Activated CD4-positive, alpha-beta T cell treated with anti-CD3 and anti-CD28 coated beads, Interleukin-2, amount 50 U/mL, for 24 hours (primary cell): Measurements from ENCODE around the gene KRT16.
"Not testable (repeated sequence)": the region's sequence is repeated elsewhere in the genome, so short reads cannot be mapped to it uniquely, and the experiment has no call there.

Experiments used
- DNase-seq, 2 donors: peaks; one replicate each; pipeline ENCODE4 v3.0.0-alpha.2; 2020; ENCODE audit warnings: low read depth in 1 of 2, low spot score in 1 of 2

The KRT16 gene

DNA sequence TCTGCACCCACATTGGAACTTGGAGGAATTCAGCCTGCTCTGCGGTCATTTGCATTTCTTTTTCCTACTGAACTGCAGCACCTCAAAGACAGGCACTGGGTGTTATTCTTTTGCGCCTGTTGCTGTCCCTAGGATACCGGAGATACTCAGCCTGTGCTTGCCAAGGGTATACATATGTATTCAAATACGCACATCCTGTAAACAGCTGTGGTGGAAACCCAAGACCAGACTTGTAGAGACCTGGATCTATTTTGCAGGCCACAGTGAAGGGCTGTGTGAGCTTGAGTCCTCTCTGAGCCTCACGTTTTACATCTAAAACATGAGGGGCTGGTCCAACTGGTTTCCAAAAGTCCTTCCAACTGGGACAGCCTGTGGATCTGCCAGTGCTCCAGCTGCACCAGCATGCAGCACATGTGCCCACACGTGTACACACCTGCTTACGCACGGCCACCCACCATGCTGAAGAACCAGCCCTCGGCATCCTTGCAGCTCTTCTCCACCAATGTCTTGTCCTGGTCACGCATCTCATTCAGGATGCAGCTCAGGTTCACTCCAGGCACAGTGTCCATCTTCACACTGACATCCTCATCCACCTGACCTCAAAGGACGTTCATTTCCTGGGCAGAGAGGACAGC, 16.2 kb upstream of the KRT16 start:
- not testable (repeated sequence) for DNase-seq

DNA sequence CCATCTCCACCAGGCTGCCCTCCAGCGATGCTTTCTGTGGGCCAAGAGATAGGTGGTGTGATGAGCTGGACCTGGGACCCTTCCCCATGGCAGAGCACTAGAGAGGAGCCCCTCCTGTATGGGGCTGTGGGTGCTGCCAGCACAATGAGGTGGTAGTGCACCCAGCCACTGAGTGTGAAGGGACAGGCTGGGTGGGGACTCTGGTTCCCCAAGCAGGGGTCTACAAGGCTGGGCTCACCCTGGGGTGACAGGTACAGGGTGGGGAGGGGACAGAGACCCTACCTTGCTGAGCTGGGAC, 15.5 kb upstream of the KRT16 start:
- not testable (repeated sequence) for DNase-seq

DNA sequence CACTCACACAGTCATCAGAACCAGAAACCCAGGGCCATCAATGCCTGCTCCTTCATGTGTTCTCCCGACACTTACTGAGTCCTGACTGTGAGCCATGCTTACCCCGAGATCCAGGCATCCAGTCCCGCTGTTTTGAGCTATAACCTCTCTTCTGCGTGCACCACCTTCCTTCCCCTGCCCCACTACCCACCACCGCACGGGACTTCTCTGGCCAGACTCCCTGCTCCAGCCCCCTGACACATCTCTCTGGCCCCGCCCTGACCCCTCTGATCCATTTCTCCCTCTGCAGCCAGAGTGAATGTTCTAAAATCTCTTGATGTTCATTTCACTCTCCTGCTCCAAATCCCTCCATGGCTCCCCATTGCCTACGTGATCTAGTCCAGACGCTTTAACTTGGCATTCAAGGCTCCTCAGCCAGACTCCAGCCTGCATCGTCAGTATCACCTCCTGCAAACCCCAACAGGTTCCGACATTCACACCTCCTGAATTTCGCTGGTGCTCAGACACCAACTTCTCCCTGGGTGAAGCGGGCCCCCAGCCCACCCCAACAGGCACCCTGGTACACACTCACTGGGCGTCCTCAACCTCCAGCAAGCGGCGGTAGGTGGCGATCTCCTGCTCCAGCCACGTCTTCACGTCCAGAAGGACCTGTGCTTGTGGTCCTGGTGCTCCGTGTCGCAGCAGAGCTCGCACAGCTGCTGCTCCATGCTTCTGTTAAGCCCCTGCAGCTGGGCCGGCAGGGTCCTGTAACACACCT, 14.9 kb upstream of the KRT16 start:
- DNase-seq, result no peak

DNA sequence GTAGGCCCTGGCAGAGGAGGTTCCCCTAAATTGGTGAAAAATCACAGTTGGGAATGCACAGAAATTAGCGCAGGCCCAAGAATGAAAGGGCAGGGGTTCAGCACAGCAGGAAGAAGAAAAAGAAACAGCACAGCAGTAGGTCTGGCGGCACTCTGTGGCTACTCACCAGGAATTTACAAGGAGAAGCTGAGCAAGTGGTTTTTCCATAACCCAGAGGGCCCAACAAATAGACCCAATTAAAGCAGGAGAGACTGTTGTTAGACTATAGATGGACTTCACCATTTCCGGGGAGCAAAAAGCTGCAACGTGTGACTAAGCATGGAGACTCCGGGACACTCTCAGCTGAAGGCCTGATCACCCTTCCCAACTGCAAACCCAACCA, 14.3 kb upstream of the KRT16 start:
- DNase-seq, result not testable (repeated sequence)

DNA sequence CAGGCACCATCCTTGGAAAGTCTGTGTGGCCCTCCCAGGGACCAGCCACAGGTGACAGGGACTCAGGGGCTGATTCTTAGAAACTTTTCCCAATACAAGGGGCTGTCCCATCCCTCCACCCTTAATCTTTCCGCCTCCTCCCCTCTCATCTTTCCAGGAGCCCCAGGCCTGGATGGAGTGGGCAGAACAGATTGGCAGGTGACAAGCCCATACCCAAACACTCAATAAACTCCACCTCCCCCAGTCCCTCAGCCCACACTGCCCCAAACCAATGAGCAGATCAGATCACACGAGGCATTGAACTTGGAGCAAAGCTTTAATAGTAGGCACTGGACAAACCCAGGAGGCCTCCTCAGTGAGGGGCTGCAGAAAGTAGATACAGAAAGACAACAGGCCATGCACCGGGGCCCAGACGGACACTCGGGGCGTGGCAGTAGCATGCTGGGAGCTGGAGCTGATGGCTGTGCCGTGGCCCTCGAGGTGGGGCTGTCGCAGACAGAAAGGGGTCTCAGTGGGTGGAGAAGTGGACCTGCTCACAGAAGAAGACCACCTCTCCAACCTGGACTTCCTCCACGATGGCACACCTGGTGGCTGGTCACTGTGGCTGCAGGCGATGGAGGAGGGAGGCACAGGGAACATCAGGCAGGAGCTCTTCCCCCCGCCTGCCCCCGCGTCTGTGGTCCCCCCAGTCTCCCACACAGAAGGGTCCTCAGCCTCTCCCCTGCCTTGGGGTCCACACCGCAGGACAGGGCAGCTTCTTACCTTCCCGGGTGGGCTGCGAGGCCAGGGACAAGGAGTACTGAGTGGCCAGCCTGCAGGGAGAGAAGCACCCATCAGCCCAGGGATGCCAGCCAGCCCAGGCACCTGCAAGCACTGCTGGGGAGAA, 13.7 kb upstream of the KRT16 start:
- DNase-seq, result not testable (repeated sequence)

DNA sequence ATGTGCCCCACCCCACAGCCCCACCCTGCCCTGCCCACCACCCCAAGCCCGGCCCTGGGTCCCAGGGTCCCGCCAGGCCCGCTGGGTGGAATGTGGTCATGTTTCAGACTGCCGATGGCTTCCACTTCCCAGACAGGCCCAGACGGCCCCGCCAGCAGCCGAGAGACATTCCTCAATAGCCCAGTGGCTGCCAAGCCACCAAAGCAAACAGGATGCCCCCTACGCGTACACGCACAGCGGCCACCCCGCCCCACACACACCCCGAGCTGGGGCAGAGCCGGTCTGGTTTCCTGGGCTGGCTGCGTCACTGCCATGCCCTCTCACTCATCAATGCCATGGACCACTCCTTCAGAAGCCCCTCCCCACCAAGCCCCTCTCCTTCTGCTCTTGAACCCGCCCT, 13.0 kb upstream of the KRT16 start:
- DNase-seq, result no peak

DNA sequence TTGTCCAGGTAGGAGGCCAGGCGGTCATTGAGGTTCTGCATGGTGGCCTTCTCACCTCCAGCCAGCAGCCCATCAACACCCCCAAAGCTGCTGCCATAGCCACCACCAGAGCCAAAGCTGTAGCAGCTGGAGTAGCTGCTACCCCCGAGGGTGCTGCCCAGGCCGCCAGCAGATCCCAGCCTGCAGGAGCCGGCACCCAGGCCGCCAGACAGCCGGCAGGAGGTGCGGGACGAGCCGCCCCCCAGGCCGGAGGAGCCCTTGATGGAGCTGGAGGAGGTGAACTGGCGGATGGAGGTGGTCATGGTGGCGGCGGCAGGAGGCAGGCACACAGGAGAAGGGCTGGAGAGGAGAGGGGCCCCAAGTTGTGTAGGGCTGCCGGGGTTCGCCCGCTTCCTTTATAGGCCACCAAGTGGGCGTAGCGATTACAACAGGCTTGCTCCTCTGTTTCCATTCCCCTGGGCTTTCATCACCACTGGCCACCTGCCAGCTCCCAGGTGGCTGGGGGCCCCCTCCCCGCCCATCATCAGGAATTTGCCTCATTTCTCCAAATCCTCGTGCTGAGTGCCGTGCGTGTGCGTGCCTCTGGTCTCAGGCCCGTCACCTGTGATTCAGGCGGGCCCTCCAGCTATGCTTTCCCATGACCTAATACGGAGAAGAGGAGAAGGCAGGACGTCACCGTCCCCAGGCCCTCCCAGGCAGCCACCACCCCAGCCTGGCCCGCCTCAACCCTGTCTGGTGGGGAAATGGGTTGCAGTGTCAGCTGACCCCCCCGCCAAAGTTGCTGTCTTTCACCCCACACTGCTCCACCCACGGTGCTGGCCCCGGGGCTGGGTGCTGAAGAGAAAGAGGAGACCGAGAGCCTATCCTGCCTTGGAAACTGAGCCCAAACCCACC, 11.9 kb upstream of the KRT16 start, which contains the start of gene KRT17:
KRT17 (minus strand) TSS at position 368 of the 894 bp plus-strand sequence; CDS start at position 302, 66 bp downstream.
- no peak for DNase-seq

DNA sequence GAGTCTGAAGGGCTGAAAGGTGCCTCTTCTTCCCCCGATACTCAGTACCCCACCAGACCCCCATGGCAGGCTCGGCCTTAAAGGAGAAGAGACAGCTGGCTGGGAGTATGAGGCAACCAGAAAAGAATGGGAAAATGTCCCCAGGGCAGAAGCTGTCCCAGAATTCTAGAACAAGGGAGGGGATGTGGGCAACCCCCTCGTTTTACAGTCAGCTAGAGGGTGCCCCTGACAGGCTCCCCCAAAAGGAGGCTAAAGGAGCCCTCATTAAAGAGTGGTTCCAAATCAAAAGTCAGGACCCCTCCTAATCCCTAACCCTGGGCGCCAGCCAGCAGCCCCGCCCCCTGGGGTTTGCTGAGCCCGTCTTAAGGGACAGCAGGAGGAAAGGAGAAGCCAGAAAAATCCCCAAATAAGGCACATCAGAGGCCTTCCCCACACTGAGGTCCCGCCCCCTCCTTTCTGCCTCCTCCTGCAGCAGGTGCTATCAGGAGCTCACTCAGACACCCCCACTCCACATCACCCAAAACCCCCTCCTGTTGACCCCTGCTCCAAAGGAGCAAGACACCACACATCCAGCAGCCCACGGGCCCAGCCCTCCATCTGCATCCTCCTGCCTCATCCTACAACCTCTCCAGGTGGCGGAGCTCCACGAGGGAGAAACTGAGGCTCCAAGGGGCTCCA, 10.8 kb upstream of the KRT16 start:
- DNase-seq, result not testable (repeated sequence)

DNA sequence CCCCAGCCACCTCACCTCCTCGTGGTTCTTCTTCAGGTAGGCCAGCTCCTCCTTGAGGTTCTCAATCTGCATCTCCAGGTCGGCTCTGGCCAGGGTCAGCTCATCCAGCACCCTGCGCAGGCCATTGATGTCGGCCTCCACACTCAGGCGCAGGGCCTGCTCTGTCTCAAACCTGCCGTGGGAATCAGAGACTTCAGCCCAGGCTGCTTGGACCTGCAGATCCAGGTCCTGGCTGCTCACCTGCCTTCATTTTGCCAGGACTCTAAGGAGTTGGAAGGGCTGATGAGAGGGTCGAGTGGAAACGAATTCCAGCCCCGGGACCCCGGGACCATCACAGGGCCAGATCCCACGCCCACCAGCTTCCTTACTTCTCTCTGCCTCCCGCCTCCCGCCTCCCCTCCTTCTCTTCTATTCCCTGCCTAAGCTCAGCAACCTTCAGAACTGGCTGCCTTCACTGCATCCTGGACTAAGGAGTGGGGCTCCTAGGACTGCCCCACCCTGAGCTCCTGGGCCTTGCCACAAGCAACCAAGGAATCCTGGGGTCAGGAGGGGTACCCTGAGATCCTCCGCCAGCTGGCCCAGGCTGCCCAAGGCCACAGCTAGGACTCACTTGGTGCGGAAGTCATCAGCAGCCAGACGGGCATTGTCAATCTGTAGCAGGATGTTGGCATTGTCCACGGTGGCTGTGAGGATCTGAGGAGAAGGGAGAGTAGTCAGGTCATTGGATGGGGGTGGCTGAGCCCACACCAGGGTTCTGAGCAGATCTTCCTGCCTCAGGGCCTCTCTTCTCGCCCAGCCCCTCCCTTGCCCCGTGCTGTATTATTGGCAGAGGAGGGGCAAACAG, 10.0 kb upstream of the KRT16 start:
- not testable (repeated sequence) for DNase-seq

DNA sequence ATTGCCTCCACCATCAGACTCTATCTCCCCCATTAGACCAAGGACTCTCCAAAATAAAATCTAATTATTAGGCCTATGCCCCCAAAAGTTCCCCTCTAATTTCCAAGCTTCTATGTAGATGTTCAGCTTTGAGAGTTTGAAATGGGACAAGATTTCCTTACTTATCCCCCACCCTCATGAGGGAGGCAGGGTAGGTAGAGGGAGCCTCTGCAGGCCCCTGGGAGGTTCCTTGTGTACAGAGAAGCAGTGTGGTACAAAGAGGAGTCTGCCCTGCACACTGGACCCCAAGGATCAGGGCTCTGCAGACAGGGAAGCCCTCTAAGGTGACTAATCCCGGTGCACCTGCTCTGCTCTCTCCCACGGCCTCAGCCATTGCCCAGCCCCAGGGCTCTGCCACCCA, 9.3 kb upstream of the KRT16 start:
- no peak for DNase-seq

DNA sequence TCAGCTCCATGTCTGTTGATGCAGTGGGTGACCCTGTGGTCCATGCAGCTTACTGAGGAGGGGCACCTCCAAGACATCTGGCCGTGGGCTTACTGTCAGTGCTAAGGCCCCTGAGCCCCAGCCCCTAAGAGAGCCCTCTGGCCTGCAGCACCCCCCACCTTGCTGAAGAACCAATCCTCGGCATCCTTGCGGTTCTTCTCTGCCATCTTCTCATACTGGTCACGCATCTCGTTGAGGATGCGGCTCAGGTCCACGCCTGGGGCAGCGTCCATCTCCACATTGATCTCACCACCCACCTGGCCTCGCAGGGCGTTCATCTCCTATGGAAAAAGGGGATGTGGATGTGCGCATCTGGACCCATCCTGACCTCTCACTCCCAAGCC, 8.9 kb upstream of the KRT16 start:
- DNase-seq, result not testable (repeated sequence)

DNA sequence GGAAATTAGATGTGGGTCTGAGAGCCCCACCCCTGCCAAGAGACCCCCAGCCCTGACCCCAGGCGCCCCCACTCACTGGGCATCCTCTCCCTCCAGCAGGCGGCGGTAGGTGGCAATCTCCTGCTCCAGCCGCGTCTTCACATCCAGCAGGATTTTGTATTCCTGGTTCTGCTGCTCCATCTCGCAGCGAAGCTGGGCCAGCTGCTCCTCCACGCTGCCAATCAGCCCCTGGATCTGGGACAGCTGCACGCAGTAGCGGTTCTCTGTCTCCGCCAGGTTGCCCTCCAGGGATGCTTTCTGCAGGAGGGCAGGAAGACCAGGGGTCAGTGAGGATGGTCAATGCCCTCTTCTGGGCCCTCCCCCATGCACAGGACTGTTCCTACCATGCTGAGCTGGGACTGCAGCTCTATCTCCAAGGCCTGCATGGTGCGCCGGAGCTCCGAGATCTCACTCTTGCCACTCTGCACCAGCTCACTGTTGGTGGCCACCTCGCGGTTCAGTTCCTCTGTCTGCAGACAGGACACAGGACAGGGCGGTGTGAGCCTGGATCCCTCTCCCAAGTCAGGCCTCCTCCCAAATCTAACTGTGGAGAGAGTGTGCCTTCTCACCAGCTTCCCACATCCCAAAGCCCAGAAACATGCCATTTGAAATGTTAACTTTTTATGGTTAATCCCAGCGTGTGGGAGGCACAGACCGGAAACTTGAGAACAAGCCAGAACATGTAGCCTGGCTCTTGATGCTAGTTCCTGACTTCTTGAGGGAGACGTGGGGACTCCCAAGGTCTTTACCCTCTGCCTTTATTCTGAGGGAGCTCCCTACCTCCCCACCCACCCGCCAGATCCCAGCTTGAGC, 8.2 kb upstream of the KRT16 start:
- no peak for DNase-seq

DNA sequence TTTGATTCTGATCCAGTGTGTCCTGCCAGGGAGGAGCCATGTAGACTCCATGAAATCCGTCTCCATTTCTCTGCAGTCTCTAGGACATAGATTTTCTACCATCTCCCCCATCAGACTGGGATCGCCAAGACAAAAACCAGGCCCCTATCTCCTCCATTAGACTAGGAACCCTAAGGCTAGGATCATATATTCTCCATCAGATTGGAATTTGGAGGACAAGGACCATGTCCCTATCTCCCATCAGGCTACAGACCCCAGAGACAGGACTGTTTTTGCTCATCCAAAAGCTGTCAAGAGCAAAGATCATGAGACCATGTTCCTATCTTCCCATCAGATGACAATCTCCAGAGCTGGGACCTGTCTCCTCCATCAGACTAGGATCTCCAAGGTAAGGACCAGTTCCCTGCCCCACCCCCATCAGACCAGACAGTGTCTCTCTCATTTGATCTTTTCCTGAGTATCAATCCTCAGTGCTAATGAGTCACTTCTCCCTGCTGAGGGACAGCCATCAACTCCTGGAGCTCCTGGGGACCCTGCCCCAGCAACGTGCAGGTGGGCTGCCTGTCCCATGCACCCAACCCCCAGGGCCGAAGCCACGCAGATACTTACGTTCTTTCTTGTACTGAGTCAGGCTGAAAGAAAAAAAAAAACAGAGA, 7.5 kb upstream of the KRT16 start:
- DNase-seq, result not testable (repeated sequence)

DNA sequence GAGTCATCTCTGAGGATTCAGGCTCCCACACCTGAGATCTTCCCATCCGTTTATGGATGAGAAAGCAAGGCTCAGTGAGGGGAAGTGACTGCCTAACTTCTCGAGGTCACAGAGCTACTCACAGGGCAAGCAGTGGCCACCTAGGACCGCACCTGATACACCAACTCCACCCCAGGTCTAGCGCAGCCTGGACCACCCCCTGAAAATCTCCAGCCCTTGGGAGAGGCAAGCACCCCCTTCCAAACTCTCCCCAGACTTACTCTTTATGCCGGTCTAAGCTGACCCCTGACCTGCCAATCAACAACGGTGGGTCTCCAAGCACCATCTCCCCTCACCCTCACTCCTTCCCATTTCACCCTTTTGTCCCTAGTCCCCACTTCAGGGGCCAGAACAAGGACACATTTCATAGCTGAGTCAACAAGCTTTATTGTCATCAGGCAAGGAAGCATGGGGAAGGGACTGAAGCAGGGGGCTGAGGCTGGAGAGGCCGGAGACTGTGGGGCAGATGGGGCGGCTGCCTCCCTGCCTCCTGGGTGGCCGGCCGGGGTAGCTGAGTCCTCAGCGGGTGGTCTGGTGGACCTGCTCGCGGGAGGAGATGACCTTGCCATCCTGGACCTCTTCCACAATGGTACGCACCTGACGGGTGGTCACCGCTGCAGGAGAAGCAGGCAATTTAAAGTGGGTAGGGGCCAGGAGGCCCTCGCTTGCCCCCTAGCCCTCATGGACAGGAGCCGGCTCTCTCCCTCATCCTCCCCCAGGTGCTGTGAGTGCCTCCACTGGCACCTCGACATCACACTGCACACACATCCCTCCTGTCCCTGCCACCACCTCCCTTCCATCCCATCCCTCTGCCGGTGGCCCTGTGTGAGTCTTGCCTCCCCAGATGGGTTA, 6.7 kb upstream of the KRT16 start:
- DNase-seq, result no peak

DNA sequence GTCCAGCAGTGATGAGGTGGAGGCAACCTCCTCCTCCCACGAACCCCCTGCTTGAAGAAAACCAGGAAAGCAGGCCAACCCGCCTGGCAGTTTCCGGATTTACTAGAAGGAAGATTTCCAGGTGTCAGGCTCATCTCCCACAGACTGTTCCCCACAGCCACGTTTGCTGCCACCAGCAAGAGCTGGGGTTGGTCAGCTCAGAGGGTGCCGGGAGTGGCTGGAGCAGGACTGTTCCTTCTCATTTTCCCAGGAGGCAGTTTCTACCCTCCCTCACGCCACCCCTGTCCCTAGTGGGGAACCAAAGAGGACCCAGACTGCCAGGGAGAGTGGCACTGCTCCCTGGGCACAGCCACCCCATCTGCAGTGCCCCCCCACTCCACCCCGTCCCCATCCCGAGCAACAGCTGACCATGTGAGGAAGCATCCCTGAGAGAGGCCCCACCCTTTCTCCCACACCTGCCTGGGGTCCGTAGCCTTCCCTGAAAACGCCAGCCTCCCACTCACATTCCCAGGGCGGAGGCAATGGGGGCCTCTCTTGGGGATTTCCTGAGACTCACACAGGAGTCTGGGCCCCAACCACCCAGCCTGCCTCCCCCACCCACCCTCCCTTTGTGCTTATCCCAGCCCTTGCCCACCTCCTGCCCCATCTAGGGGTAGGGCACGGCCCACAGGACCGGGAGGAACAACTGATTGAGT, 5.9 kb upstream of the KRT16 start:
- no peak for DNase-seq

DNA sequence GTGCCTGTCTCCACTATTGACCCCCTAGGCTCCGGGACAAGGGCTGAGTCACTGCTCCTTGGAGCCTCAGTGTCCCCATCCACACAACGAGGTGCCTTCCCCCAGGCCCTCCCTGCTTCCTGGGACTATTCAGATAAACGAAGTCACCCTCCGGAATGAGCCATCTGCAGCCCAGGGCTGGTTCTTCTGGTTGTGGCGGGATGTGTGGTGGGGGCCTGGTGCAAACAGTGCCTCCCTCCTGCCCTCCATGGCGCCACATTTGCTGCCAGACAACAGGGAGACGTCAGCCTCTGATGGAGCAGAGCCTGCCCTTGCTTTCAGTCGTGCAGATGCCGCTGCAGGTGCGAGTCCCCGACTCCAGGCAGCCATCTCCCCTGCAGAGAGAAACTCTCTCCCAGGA, 5.1 kb upstream of the KRT16 start:
- no peak for DNase-seq
